Peyer's patch (tissue), 4 donors: Measurements from ENCODE around the gene ASPG. TPM values are rescaled to one million over a fixed set of nuclear protein-coding genes. Genes with fewer than 3 reads are reported as not detected.

Experiments
- DNase-seq, 3 donors: peaks; one replicate each; pipeline ENCODE4 v3.0.0-alpha.2; 2017 to 2019
- H3K27ac ChIP-seq, 4 donors: fragments of 200-600 bp; sonication (generic); one replicate each; pipeline ENCODE4 v1.5.1; 2016 to 2019
- H3K27me3 ChIP-seq, 2 donors: fragments of 200-600 bp; sonication (generic); one replicate each; pipeline ENCODE4 v1.5.1; 2019
- H3K36me3 ChIP-seq, 3 donors: fragments of 200-600 bp; sonication (generic); one replicate each; pipeline ENCODE4 v1.5.1; 2016 to 2019
- H3K4me1 ChIP-seq, 4 donors: fragments of 200-600 bp; sonication (generic); one replicate each; pipeline ENCODE4 v1.5.1; 2016 to 2019
- H3K4me3 ChIP-seq, 4 donors: fragments of 200-600 bp; sonication (generic); 1 replicate in 3 of 4; 2 replicates in 1 of 4; pipeline ENCODE4 v1.5.1; 2016 to 2019; ENCODE audit warnings: mild to moderate bottlenecking in 1 of 4
- H3K9me3 ChIP-seq, 4 donors: fragments of 200-600 bp; sonication (generic); one replicate each; pipeline ENCODE4 v1.5.1; 2016 to 2019; ENCODE audit warnings: mild to moderate bottlenecking in 1 of 4
- CTCF ChIP-seq, 6 experiments: fragments of 450-650 bp in 4 of 6; fragments of 200-600 bp in 2 of 6; sonication (generic) in 1 of 6; IDR thresholded peaks; one replicate each; pipeline ENCODE4 v1.5.1; 2017 to 2019; ENCODE audit warnings: antibody characterized with exemption in 6 of 6, mild to moderate bottlenecking in 3 of 6, moderate library complexity in 1 of 6
- POLR2A ChIP-seq, 2 donors: fragments of 450-650 bp; IDR thresholded peaks; one replicate each; pipeline ENCODE4 v1.5.1; 2017; ENCODE audit warnings: antibody characterized with exemption in 2 of 2, mild to moderate bottlenecking in 2 of 2, moderate library complexity in 2 of 2
- total RNA-seq, 4 donors: library from RNA; depleted of rRNA; stranded (reverse); fragments of >200 nt; gene quantifications; one replicate each; pipeline ENCODE4 v1.1.0, GENCODE V29; 2016

Gene ASPG
- total RNA-seq, 4 donors from 2014 or later: 1.2 to 7.4 (median 2.3) TPM; not detected in 1

- no peak for TF ChIP-seq POLR2A (IDR thresholded peaks at IDR 0.05)
- TF ChIP-seq CTCF (IDR thresholded peaks at IDR 0.05): no peak
- Histone ChIP-seq H3K27me3 (no peaks in the 10 kb centered on the region), H3K9me3 (no peaks in the 10 kb centered on the region), H3K36me3 (no peaks in the 10 kb centered on the region), H3K4me1 (peaks cover 0 to 39% (median 10%) of the 10 kb centered on the region in 4 donors), H3K27ac (peak overlapping the region in 2 of 4 donors; percentile 39 to 77), H3K4me3 (no peak overlapping the region)
- peak in 2 of 3 donors; percentile 84 to 88 for DNase-seq
Measured at GRCh38 chr14:104087981-104088850, 2.7 kb downstream of the ASPG start.

- DNase-seq: no peak
- H3K27ac ChIP-seq: no peak overlapping the region
- no peaks in the 10 kb centered on the region for H3K36me3 ChIP-seq
- H3K9me3 ChIP-seq: no peaks in the 10 kb centered on the region
- no peaks in the 10 kb centered on the region for H3K27me3 ChIP-seq
- peaks cover 0 to 38% (median 5%) of the 10 kb centered on the region in 4 donors for H3K4me1 ChIP-seq
- TF ChIP-seq POLR2A (IDR thresholded peaks at IDR 0.05) (no peak), CTCF (IDR thresholded peaks at IDR 0.05) (no peak)
- no peak overlapping the region for H3K4me3 ChIP-seq
Measured at GRCh38 chr14:104090071-104090748, 4.7 kb downstream of the ASPG start.

GRCh38 chr14:104091061-104091926 lies 5.8 kb downstream of the ASPG start:
- TF ChIP-seq CTCF (IDR thresholded peaks at IDR 0.05) (no peak), POLR2A (IDR thresholded peaks at IDR 0.05) (no peak)
- H3K4me1 ChIP-seq: peaks cover 0 to 30% (median 5%) of the 10 kb centered on the region in 4 donors
- peak in 1 of 3 donors; percentile 53 for DNase-seq
- H3K27me3 ChIP-seq: no peaks in the 10 kb centered on the region
- H3K9me3 ChIP-seq: no peaks in the 10 kb centered on the region
- H3K36me3 ChIP-seq: no peaks in the 10 kb centered on the region
- H3K27ac ChIP-seq: no peak overlapping the region
- H3K4me3 ChIP-seq: no peak overlapping the region

GRCh38 chr14:104091927-104092771 lies 6.6 kb downstream of the ASPG start:
- H3K27me3 ChIP-seq: no peaks in the 10 kb centered on the region
- H3K27ac ChIP-seq: no peak overlapping the region
- no peaks in the 10 kb centered on the region for H3K9me3 ChIP-seq
- peaks cover 0 to 22% (median 4%) of the 10 kb centered on the region in 4 donors for H3K4me1 ChIP-seq
- TF ChIP-seq CTCF (IDR thresholded peaks at IDR 0.05): no peak
- TF ChIP-seq POLR2A (IDR thresholded peaks at IDR 0.05): no peak
- no peaks in the 10 kb centered on the region for H3K36me3 ChIP-seq
- H3K4me3 ChIP-seq: no peak overlapping the region
- DNase-seq: no peak
